ENCODE measurements around the gene RELN. TPM values are rescaled to one million over a fixed set of nuclear protein-coding genes. Genes with fewer than 3 reads are reported as not detected.

RELN gene
- total RNA-seq, 2 donors from 2014 or later, result 1.1 to 1.4 TPM

GRCh38 chr7:103649052-103649451 lies 340.4 kb downstream of the RELN start:
- Histone ChIP-seq H3K9me3 (no peaks in the 10 kb centered on the region), H3K4me1 (no peaks in the 10 kb centered on the region), H3K27me3 (no peaks in the 10 kb centered on the region), H3K4me3 (no peak overlapping the region), H3K9ac (ENCODE audit: low read depth in 2 of 2, low read length in 2 of 2) (no peak overlapping the region), H3K36me3 (no peaks in the 10 kb centered on the region), H3K27ac (no peak overlapping the region)
- no peak for DNase-seq
- TF ChIP-seq, protein P1, sequence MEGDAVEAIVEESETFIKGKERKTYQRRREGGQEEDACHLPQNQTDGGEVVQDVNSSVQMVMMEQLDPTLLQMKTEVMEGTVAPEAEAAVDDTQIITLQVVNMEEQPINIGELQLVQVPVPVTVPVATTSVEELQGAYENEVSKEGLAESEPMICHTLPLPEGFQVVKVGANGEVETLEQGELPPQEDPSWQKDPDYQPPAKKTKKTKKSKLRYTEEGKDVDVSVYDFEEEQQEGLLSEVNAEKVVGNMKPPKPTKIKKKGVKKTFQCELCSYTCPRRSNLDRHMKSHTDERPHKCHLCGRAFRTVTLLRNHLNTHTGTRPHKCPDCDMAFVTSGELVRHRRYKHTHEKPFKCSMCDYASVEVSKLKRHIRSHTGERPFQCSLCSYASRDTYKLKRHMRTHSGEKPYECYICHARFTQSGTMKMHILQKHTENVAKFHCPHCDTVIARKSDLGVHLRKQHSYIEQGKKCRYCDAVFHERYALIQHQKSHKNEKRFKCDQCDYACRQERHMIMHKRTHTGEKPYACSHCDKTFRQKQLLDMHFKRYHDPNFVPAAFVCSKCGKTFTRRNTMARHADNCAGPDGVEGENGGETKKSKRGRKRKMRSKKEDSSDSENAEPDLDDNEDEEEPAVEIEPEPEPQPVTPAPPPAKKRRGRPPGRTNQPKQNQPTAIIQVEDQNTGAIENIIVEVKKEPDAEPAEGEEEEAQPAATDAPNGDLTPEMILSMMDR (IDR thresholded peaks at IDR 0.05), result no peak
- intact Hi-C loops (cut with DNase I), result no loop called here

DNA sequence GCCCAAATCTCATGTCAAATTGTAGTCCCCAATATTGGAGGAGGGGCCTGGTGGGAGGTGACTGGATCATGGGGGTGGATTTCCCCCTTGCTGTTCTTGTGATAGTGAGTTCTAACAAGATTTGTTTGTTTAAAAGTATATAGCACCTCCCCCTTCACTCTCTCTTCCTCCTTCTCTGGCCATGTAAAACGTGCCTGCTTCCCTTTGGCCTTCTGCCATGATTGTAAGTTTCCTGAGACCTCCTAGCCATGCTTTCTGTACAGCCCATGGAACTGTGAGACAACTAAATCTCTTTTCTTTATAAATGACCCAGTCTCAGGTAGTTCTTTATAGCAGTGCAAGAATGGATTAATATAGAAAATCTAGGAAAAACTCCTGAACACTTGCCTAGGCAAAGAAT lies 341.3 kb downstream of the RELN start:
- H3K27me3 ChIP-seq, result no peaks in the 10 kb centered on the region
- no peaks in the 10 kb centered on the region for H3K4me1 ChIP-seq
- H3K36me3 ChIP-seq, result no peaks in the 10 kb centered on the region
- no peak overlapping the region for H3K9ac ChIP-seq (ENCODE audit: low read depth in 2 of 2, low read length in 2 of 2)
- H3K4me3 ChIP-seq, result no peak overlapping the region
- no peak overlapping the region for H3K27ac ChIP-seq
- H3K9me3 ChIP-seq, result no peaks in the 10 kb centered on the region
- TF ChIP-seq, protein P1 (IDR thresholded peaks at IDR 0.05), result no peak
- intact Hi-C loops (cut with DNase I), result no loop called here
- DNase-seq, result no peak

- no peak overlapping the region for H3K27ac ChIP-seq
- H3K36me3 ChIP-seq, result no peaks in the 10 kb centered on the region
- no peak overlapping the region for H3K9ac ChIP-seq (ENCODE audit: low read depth in 2 of 2, low read length in 2 of 2)
- no peaks in the 10 kb centered on the region for H3K9me3 ChIP-seq
- no peaks in the 10 kb centered on the region for H3K4me1 ChIP-seq
- DNase-seq, result no peak
- TF ChIP-seq, protein P1 (IDR thresholded peaks at IDR 0.05), result no peak
- no peaks in the 10 kb centered on the region for H3K27me3 ChIP-seq
- H3K4me3 ChIP-seq, result no peak overlapping the region
- intact Hi-C loops (cut with DNase I), result no loop called here
Measured at GRCh38 chr7:103644319-103644718, 345.1 kb downstream of the RELN start.

DNA sequence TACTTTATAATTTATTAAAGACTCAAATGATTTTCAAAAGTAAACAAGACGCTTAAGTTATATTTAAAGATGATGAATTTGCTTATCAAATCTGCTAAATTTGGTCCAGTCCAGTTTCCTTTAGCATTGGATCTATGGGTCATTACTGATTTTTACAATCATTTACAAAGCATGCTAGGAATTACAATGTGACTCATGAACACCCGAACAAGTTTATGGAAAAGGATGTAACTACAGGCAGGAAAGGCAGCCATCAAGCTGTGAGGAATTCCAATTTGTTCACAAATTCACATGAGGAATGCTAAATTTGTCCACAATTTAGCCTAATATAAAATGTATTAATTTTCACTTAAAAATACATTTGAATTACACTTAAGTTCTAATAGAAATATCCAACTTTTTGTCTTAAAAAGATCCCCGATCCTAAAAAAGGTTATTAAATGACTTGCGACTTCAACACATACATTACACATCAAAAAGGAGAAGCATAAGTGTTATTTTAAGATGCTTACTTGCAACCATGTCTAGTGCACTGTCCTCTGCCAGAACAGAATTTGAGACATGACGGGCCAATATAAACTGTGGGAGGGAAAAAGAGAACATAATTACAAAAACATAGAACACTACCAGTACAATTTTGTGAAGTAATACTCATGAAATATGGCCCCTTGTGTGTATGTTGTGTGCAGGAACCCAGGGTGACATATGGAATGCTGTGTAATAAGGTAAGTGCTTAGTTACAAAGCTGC lies 349.3 kb downstream of the RELN start:
- no peak for DNase-seq
- no peak overlapping the region for H3K27ac ChIP-seq
- TF ChIP-seq, protein P1 (IDR thresholded peaks at IDR 0.05), result no peak
- no peaks in the 10 kb centered on the region for H3K27me3 ChIP-seq
- no peaks in the 10 kb centered on the region for H3K36me3 ChIP-seq
- H3K9ac ChIP-seq (ENCODE audit: low read depth in 2 of 2, low read length in 2 of 2), result no peak overlapping the region
- intact Hi-C loops (cut with DNase I), result no loop called here
- H3K4me1 ChIP-seq, result no peaks in the 10 kb centered on the region
- H3K4me3 ChIP-seq, result no peak overlapping the region
- H3K9me3 ChIP-seq, result no peaks in the 10 kb centered on the region

GRCh38 chr7:103637726-103638125 lies 351.7 kb downstream of the RELN start:
- intact Hi-C loops (cut with DNase I), result no loop called here
- H3K4me3 ChIP-seq, result no peak overlapping the region
- TF ChIP-seq, protein P1 (IDR thresholded peaks at IDR 0.05), result no peak
- H3K27ac ChIP-seq, result no peak overlapping the region
- H3K9me3 ChIP-seq, result no peaks in the 10 kb centered on the region
- H3K36me3 ChIP-seq, result no peaks in the 10 kb centered on the region
- no peaks in the 10 kb centered on the region for H3K4me1 ChIP-seq
- H3K9ac ChIP-seq (ENCODE audit: low read depth in 2 of 2, low read length in 2 of 2), result no peak overlapping the region
- H3K27me3 ChIP-seq, result no peaks in the 10 kb centered on the region
- no peak for DNase-seq
